ENCODE measurements around the gene AMBRA1.

DNA sequence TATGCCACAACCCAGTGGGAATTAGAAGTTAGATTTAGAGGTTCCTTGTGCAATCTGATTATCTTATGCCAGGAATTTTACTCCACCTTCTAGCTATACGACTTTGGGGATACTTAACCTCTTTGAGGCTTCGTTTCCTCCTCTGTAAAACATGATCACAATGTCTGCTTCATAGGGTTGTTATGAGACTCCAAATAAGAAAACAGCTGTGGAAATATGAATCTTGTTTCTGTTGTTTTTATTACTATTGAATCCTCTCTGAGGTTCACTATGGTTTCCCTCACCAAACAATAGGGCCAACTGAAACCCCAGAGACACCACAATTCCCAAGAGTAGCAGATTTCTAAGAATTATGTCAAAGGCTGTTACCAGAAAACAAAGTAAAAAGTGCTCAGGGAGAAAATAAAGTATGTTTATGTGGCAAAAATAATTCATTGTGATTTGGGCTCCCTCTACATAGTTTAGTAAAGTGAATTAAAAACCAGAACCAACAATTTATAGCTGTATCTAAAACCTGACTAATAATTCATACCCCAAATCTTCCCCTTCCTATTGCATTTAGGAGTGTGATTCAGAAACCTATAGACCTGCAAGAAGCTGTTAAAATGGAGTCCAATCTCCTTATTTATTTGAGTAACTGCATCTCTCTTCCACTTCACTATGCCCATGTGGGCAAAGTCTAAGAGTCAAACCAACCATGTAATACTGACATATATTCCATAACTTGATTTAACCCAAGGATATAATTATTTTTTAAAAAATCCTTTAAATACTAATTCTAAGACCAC is 38.4 kb downstream of the AMBRA1 start:
- TF ChIP-seq, protein P1, sequence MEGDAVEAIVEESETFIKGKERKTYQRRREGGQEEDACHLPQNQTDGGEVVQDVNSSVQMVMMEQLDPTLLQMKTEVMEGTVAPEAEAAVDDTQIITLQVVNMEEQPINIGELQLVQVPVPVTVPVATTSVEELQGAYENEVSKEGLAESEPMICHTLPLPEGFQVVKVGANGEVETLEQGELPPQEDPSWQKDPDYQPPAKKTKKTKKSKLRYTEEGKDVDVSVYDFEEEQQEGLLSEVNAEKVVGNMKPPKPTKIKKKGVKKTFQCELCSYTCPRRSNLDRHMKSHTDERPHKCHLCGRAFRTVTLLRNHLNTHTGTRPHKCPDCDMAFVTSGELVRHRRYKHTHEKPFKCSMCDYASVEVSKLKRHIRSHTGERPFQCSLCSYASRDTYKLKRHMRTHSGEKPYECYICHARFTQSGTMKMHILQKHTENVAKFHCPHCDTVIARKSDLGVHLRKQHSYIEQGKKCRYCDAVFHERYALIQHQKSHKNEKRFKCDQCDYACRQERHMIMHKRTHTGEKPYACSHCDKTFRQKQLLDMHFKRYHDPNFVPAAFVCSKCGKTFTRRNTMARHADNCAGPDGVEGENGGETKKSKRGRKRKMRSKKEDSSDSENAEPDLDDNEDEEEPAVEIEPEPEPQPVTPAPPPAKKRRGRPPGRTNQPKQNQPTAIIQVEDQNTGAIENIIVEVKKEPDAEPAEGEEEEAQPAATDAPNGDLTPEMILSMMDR (IDR thresholded peaks at IDR 0.05) = no peak
- TF ChIP-seq POLR2AphosphoS5 (IDR thresholded peaks at IDR 0.05) = no peak
